ENCODE results near the gene ARHGAP21.

ARHGAP21 gene

DNA sequence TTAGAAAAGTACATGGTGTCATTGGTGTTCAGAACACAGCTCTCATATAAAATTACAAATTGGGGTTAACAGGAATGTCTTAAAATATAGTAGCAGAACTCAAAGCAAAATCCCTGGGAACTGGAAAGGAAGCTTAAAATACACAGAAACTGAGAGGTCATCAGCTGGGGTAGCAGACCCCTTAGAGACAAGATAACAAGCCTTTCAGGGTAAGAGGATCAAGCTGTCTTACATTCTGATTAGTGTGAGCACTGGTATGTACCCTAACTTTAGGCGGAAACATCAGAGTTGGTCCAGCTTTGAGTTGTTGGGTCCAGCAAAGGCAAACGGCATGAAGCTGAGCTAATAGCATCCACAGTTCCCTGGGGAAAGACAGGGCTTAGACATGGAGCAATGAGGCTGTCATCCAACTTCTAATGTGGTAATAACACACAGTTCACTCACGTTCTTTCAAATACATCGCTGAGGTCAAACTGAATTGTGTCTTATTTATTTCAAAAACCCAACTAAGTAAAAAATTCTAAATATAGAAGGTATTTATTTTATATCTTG lies 32.6 kb downstream of the ARHGAP21 start:
- ChIA-PET POLR2A (no interaction called here), CTCF (no interaction called here)
- Histone ChIP-seq H3K27me3 (replicated peaks in 2 of 5; ENCODE audit: control insufficient read depth in 4 of 5, insufficient read depth in 5 of 5, low read length in 4 of 5) (no peaks in the 10 kb centered on the region), H3K36me3 (ENCODE audit: control insufficient read depth in 4 of 4, insufficient read depth in 4 of 4, low read length in 3 of 4) (peaks cover 0 to 3% (median 0%) of the 10 kb centered on the region in 4 experiments), H3K27ac (ENCODE audit: insufficient read depth in 1 of 2, low read depth in 1 of 2, low read length in 2 of 2, poor library complexity in 1 of 2, severe bottlenecking in 2 of 2) (no peak overlapping the region), H3K4me3 (ENCODE audit: control insufficient read depth in 1 of 7, extremely low read depth in 1 of 7, insufficient read depth in 4 of 7, low read depth in 2 of 7, low read length in 6 of 7) (no peak overlapping the region), H3K9me3 (ENCODE audit: control extremely low read depth in 1 of 5, control insufficient read depth in 4 of 5, insufficient read depth in 2 of 5, low read depth in 1 of 5, low read length in 4 of 5) (no peaks in the 10 kb centered on the region), H3K4me1 (ENCODE audit: control extremely low read depth in 1 of 4, control insufficient read depth in 4 of 4, insufficient read depth in 4 of 4, low read length in 3 of 4) (no peaks in the 10 kb centered on the region)
- DNase-seq: no peak
- 94% methylated on average over 2 of the region's 4 CpGs for WGBS (ENCODE audit: insufficient coverage)

DNA sequence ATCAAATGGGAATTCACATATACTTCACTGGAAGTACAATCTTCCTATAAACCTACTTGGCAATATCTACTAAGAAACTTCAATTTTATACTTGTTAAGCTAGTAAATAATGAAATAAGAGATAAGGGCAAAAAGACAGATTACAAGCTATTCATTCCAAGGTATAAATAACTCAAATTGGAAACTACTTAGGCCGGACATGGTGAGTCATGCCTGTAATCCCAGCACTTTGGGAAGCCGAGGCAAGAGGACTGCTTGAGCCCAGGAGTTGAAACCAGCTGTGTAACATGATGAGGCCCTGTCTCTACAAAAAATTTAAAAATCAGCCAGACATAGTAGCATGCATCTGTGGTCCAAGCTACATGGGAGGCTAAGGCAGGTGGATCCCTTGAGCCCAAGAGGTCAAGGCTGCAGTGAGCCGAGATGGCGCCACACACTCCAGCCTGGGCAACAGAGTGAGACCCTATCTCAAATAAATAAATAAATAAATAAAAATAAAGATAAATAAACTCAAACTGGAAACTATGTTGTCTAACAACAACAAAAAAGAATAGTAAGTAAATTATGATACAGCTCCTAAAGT lies 37.6 kb downstream of the ARHGAP21 start:
- Histone ChIP-seq H3K27ac (ENCODE audit: insufficient read depth in 1 of 2, low read depth in 1 of 2, low read length in 2 of 2, poor library complexity in 1 of 2, severe bottlenecking in 2 of 2) (no peak overlapping the region), H3K9me3 (ENCODE audit: control extremely low read depth in 1 of 5, control insufficient read depth in 4 of 5, insufficient read depth in 2 of 5, low read depth in 1 of 5, low read length in 4 of 5) (no peaks in the 10 kb centered on the region), H3K4me3 (ENCODE audit: control insufficient read depth in 1 of 7, extremely low read depth in 1 of 7, insufficient read depth in 4 of 7, low read depth in 2 of 7, low read length in 6 of 7) (no peak overlapping the region), H3K4me1 (ENCODE audit: control extremely low read depth in 1 of 4, control insufficient read depth in 4 of 4, insufficient read depth in 4 of 4, low read length in 3 of 4) (no peaks in the 10 kb centered on the region), H3K36me3 (ENCODE audit: control insufficient read depth in 4 of 4, insufficient read depth in 4 of 4, low read length in 3 of 4) (no peaks in the 10 kb centered on the region), H3K27me3 (replicated peaks in 2 of 5; ENCODE audit: control insufficient read depth in 4 of 5, insufficient read depth in 5 of 5, low read length in 4 of 5) (no peaks in the 10 kb centered on the region)
- ChIA-PET POLR2A (no interaction called here), CTCF (no interaction called here)
- WGBS (ENCODE audit: insufficient coverage): 95% methylated on average over 2 of the region's 4 CpGs
- DNase-seq: no peak

DNA sequence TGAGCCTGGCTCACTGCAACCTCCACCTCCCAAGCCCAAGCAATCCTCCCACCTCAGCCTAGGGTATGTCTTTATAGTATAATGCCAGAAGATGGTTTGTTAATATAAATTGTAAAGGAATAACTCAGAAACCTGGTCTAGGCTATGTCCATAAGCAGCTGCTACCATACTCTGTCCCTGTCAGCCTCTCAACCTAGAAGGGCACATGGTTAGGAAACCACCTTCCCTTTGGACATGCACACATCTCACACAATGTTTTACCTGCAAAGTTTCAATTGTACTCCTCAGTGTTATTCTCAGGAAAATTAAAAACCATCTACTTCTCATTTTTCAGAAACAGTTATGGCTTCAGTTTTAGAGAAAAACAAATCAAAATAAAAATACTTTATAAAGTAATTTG lies 40.1 kb downstream of the ARHGAP21 start:
- no peak for DNase-seq
- Histone ChIP-seq H3K9me3 (ENCODE audit: control extremely low read depth in 1 of 5, control insufficient read depth in 4 of 5, insufficient read depth in 2 of 5, low read depth in 1 of 5, low read length in 4 of 5) (peaks cover 0 to 5% (median 0%) of the 10 kb centered on the region in 5 experiments), H3K4me1 (ENCODE audit: control extremely low read depth in 1 of 4, control insufficient read depth in 4 of 4, insufficient read depth in 4 of 4, low read length in 3 of 4) (no peaks in the 10 kb centered on the region), H3K36me3 (ENCODE audit: control insufficient read depth in 4 of 4, insufficient read depth in 4 of 4, low read length in 3 of 4) (no peaks in the 10 kb centered on the region), H3K4me3 (ENCODE audit: control insufficient read depth in 1 of 7, extremely low read depth in 1 of 7, insufficient read depth in 4 of 7, low read depth in 2 of 7, low read length in 6 of 7) (no peak overlapping the region), H3K27me3 (replicated peaks in 2 of 5; ENCODE audit: control insufficient read depth in 4 of 5, insufficient read depth in 5 of 5, low read length in 4 of 5) (no peaks in the 10 kb centered on the region), H3K27ac (ENCODE audit: insufficient read depth in 1 of 2, low read depth in 1 of 2, low read length in 2 of 2, poor library complexity in 1 of 2, severe bottlenecking in 2 of 2) (no peak overlapping the region)
- ChIA-PET POLR2A (no interaction called here), CTCF (no interaction called here)

DNA sequence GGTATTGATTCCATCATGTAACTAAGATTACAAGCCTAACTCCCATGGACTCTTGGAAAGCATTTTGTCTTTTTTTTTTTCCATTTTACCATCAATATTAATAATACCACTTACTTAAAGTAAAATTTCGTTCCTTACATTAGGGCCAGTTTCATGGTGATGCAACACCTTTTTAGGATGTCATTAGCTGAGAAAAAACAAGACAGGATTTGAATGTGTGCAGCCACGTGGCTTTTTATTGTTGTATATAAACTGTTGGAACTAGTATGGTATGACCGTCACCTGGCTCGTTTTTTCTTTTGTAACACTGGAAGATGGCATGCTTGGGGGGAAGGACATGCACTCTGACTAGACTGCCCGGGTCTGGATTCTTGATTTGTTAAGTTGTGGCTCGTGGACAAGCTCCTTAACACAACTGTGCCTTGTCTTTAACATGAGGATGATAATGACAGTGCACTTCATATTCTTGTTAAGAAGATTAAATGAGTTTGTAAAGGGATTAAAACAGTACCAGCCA lies 42.1 kb downstream of the ARHGAP21 start:
- WGBS (ENCODE audit: insufficient coverage): 96% methylated on average over 4 of the region's 6 CpGs
- no peak for DNase-seq
- no peaks in the 10 kb centered on the region for H3K4me1 ChIP-seq (ENCODE audit: control extremely low read depth in 1 of 4, control insufficient read depth in 4 of 4, insufficient read depth in 4 of 4, low read length in 3 of 4)
- H3K27ac ChIP-seq (ENCODE audit: insufficient read depth in 1 of 2, low read depth in 1 of 2, low read length in 2 of 2, poor library complexity in 1 of 2, severe bottlenecking in 2 of 2): no peak overlapping the region
- CTCF ChIA-PET: no interaction called here
- no peak overlapping the region for H3K4me3 ChIP-seq (ENCODE audit: control insufficient read depth in 1 of 7, extremely low read depth in 1 of 7, insufficient read depth in 4 of 7, low read depth in 2 of 7, low read length in 6 of 7)
- no peaks in the 10 kb centered on the region for H3K27me3 ChIP-seq (replicated peaks in 2 of 5; ENCODE audit: control insufficient read depth in 4 of 5, insufficient read depth in 5 of 5, low read length in 4 of 5)
- no peaks in the 10 kb centered on the region for H3K36me3 ChIP-seq (ENCODE audit: control insufficient read depth in 4 of 4, insufficient read depth in 4 of 4, low read length in 3 of 4)
- H3K9me3 ChIP-seq (ENCODE audit: control extremely low read depth in 1 of 5, control insufficient read depth in 4 of 5, insufficient read depth in 2 of 5, low read depth in 1 of 5, low read length in 4 of 5): peaks cover 0 to 5% (median 0%) of the 10 kb centered on the region in 5 experiments
- POLR2A ChIA-PET: no interaction called here

DNA sequence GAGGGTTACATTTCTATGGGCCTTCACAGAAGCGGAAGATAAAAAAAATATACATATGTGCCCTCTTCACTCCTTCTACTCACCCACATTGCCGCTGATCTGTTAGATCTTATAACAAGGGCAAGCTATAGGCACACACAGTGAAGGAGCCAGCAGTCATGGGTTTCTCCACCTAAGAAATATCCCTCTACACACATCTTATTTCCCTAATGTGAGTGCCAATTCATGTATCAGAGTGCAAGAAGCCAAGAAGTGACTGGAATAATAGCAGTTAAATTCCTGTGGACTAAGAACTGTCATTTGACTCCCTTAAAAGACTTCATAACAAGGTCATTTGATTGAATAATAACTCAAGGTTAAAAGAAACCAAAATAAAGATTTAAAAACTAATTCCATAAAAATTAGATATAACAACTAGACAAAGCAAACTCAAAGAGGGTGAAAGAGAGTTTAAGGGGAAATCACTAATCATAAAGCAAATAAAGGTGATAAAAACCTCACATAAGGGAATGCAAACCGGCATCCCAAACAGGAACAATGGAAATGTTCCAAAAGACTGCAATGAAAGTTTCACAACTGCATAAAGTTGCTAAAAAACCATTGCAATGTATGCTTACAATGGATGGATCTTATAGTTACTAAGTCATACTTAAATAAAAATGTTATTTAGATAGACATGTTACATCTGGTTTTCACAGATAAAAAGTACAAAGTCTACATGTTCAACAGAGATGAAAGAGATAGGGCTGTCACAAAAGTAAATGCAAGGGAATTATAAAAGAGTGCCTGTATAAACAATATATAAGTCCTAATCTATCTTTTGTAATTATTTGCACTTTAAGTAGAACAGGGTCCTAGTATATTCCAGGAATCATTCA lies 42.8 kb downstream of the ARHGAP21 start:
- DNase-seq: no peak
- no peaks in the 10 kb centered on the region for H3K27me3 ChIP-seq (replicated peaks in 2 of 5; ENCODE audit: control insufficient read depth in 4 of 5, insufficient read depth in 5 of 5, low read length in 4 of 5)
- no peak overlapping the region for H3K27ac ChIP-seq (ENCODE audit: insufficient read depth in 1 of 2, low read depth in 1 of 2, low read length in 2 of 2, poor library complexity in 1 of 2, severe bottlenecking in 2 of 2)
- no peaks in the 10 kb centered on the region for H3K36me3 ChIP-seq (ENCODE audit: control insufficient read depth in 4 of 4, insufficient read depth in 4 of 4, low read length in 3 of 4)
- no peaks in the 10 kb centered on the region for H3K4me1 ChIP-seq (ENCODE audit: control extremely low read depth in 1 of 4, control insufficient read depth in 4 of 4, insufficient read depth in 4 of 4, low read length in 3 of 4)
- ChIA-PET CTCF (no interaction called here), POLR2A (interaction anchor here (1.1 kb wide), 1 partner anchor 27 kb away, joined by 3 read pairs; no protein-coding TSS in a partner anchor)
- H3K4me3 ChIP-seq (ENCODE audit: control insufficient read depth in 1 of 7, extremely low read depth in 1 of 7, insufficient read depth in 4 of 7, low read depth in 2 of 7, low read length in 6 of 7): no peak overlapping the region
- H3K9me3 ChIP-seq (ENCODE audit: control extremely low read depth in 1 of 5, control insufficient read depth in 4 of 5, insufficient read depth in 2 of 5, low read depth in 1 of 5, low read length in 4 of 5): peaks cover 0 to 5% (median 0%) of the 10 kb centered on the region in 5 experiments
- 95% methylated on average over 3 of the region's 3 CpGs for WGBS (ENCODE audit: insufficient coverage)

DNA sequence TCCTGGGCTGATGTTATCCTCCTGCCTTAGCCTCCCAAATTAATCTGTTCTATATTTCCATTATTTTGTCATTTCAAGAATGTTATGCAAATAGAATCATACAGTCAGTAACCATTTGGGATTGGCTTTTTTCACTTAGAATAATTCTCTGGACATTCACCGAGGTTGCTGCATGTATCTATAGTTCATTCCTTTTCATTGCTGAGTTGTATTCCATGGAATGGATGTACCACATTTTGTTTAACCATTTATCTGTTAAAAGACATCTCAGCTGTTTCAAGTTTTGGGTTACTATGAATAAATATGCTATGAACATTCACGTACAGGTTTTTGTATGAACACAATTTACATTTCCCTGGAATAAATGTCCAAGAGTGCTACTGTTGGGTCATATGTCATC lies 44.9 kb downstream of the ARHGAP21 start:
- WGBS (ENCODE audit: insufficient coverage): no CpG with 5 or more reads among the region's 2 CpGs
- no peaks in the 10 kb centered on the region for H3K4me1 ChIP-seq (ENCODE audit: control extremely low read depth in 1 of 4, control insufficient read depth in 4 of 4, insufficient read depth in 4 of 4, low read length in 3 of 4)
- H3K4me3 ChIP-seq (ENCODE audit: control insufficient read depth in 1 of 7, extremely low read depth in 1 of 7, insufficient read depth in 4 of 7, low read depth in 2 of 7, low read length in 6 of 7): no peak overlapping the region
- DNase-seq: no peak
- CTCF ChIA-PET: no interaction called here
- H3K36me3 ChIP-seq (ENCODE audit: control insufficient read depth in 4 of 4, insufficient read depth in 4 of 4, low read length in 3 of 4): no peaks in the 10 kb centered on the region
- POLR2A ChIA-PET: no interaction called here
- no peak overlapping the region for H3K27ac ChIP-seq (ENCODE audit: insufficient read depth in 1 of 2, low read depth in 1 of 2, low read length in 2 of 2, poor library complexity in 1 of 2, severe bottlenecking in 2 of 2)
- no peaks in the 10 kb centered on the region for H3K27me3 ChIP-seq (replicated peaks in 2 of 5; ENCODE audit: control insufficient read depth in 4 of 5, insufficient read depth in 5 of 5, low read length in 4 of 5)
- H3K9me3 ChIP-seq (ENCODE audit: control extremely low read depth in 1 of 5, control insufficient read depth in 4 of 5, insufficient read depth in 2 of 5, low read depth in 1 of 5, low read length in 4 of 5): peaks cover 0 to 5% (median 0%) of the 10 kb centered on the region in 5 experiments
